ENCODE measurements around the gene SPRR2G.
"Not testable (repeated sequence)": the region's sequence is repeated elsewhere in the genome, so short reads cannot be mapped to it uniquely, and the experiment has no call there.

The SPRR2G gene

GRCh38 chr1:153150846-153151245 is at the start of gene SPRR2G:
Gene SPRR2G, minus strand, starts transcription at chr1:153150890. Its CDS starts 780 bp downstream, at chr1:153150110.
- no peak for DNase-seq (ENCODE audit: low read depth in 2 of 2)

DNA sequence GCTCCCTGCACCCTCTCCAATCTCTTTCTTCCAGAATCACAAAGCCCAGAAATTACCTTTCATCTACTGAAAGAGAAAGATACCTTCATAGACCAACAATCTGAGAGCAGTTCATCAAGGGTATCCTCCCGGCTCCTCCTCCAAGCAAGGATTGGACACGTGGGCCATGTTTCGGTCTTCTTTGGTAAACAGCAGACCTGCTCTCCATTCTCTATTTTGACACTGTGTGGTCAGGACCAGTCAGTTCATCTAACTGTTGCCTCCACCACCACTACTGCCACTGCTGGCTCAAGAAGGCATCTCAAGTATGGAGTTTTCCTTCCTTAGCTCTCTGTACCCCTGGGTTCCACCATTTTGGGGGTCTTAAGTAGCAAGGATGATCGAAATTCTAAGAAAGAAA is 44.5 kb upstream of the SPRR2G start:
- DNase-seq (ENCODE audit: low read depth in 2 of 2): no peak

DNA sequence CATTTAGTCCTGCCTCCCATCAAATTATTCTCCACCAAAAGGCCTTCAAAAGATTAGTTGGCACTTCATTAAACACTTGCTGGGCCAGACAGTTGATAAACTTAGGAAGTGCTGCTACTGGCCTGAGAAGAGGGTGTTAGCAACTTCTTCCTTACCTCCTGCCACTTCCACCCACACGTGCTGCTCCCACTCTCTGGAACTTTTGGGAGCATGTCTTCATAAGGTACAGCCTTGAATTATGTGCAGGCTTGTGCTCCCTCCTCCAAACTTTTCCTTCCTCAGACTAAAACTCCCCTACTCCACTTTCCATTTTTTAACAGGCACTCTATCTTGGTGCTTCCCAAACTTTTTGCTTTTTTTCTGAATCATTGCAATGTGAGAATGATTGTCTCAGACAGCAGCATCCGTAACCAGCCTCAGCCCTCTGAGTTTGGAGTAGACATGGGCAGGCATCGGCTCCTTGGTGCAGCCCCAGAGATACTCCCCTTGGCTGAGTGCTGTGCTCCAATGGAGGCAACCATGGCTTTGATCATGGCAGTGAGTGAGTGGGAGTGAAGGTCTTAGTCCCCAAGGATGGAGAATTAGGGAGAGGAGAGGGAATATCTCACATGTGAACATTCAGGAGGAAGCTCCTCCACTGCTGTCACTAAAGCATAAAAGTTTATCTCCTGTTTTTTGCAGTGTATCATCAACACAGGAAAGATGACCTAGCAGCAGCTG is 43.8 kb upstream of the SPRR2G start:
- no peak for DNase-seq (ENCODE audit: low read depth in 2 of 2)

DNA sequence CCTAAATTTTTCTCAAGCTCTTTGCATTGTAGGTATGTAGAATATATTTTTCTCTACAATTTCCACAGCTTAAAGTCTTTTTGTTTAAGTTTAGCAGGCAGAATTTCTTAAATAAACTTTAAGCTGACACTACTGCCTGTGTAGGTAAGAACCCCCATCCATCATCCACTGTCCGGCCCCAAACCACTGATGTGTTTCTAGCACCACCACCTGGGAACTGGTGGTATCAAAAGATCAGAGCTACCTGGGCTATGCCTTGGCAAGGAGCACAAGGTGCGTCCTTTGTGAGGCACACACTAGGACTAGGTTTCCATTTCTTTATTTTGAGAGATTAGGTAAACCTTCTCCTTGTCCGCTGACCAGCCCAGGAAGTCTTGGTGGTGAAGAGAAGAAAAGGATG is 42.0 kb upstream of the SPRR2G start:
- no peak for DNase-seq (ENCODE audit: low read depth in 2 of 2)

DNA sequence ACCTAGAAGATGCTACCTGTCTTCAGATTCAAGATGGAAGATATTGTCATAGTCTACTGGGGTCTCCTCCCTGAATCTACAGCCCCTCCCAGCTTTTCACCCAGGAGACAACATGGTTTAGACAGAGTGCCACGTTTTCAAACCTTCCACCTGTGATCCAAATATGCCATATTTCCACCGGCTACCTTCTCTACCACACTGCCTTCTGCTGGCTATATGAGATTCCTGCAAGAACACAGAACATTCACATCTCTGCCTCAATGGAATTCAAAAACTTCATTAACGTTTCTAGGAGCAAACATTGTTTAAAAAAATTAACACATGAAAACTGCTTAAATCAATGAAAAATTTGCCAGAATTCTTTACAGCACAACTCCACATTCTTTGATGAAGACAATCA is 39.7 kb upstream of the SPRR2G start:
- DNase-seq (ENCODE audit: low read depth in 2 of 2): no peak

GRCh38 chr1:153188301-153188700 is 37.6 kb upstream of the SPRR2G start:
- DNase-seq (ENCODE audit: low read depth in 2 of 2): not testable (repeated sequence)

- DNase-seq (ENCODE audit: low read depth in 2 of 2): no peak
These were observed 29.9 kb upstream of the SPRR2G start for GRCh38 chr1:153180556-153180955.

DNA sequence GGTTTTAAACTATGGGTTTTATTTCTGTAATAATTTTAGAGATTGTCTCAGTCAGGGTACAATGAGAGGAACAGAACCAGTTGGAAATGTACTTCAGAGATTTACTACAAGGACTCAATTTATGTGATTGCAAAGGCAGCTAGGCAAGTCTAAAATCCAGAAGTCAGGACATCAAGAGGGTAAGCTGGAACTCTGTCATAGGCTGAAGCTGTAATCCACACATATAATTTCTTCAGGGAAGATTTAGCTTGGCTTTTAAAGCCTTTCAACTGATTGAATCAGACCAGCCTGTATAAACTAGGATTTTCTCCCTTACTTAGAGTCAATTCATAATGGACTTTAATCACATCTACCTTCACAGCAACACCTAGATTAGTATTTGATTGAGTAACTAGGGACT is 28.2 kb upstream of the SPRR2G start:
- no peak for DNase-seq (ENCODE audit: low read depth in 2 of 2)

DNA sequence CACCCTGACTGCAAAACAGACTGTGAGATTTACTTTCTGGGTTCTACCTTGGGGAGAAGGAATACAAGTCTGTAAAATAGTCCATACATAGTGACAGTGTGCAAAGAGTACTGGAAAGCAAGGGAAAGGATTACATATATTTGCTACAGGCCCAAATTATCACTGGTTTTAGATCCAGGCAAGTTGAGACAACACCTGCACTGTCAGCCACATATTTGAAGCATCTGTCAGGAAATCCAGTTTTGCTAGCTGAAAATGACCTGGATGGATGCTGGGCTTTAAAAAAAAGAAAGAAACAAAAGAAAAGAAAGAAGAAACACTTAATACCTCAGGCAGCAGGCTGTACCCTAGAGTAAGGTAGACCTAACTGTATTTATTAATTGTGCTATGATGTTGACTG is 23.9 kb upstream of the SPRR2G start:
- no peak for DNase-seq (ENCODE audit: low read depth in 2 of 2)

DNA sequence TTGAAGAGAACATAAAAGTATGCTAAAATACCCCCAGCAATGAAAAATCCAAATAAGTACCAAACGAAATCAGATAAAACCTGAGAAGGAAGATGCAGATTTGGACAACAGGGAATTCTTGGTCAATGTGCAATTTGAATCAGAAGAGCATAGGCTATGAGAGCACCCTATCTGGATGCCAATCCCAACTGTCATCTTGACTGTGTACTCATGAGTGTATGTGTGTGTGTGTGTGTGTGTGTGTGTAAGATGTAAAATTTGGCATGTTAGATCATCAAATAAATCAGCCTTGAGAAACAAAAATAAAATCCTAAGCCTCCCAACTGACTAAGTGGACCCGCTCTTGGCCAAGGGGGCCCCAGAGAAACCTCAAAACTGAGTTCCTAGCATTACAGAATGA is 18.0 kb upstream of the SPRR2G start:
- DNase-seq (ENCODE audit: low read depth in 2 of 2): no peak

DNA sequence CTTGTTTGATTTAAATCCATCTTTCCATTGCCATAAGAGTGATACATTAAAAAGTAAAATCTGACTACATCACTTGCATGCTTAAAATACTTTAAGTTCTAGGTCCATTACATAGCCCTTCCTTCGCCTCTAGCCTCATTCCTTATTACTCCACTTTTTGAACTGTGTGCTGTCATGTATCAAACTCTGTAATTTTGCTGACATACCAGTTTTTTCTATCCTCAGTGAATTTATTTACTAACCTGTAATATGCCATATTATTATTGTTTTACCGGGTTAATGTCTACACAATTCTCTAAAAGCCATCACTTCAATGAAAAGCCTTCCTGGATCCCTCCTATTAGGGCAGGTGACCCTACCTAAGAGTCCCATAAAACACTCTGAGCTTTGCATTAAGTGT is 4.9 kb upstream of the SPRR2G start:
- DNase-seq (ENCODE audit: low read depth in 2 of 2): no peak

DNA sequence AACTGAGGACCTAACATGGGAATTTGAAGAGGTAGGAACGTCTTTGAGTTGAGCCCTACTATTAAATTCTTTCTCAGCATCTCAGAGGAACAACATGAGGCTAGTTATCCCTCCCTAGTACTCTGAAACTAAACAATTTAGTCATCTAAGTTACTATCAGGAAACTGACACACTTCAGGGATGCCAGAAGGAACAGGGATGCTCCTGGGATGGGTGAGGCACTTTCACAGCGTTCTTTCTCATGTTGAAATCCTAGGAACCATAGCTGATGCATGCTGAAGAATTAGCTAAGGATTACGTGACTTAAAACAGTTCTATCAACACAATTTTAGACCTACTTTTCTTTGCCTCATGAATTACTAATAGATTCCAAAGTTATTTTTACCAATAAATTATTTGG is 1.8 kb upstream of the SPRR2G start:
- no peak for DNase-seq (ENCODE audit: low read depth in 2 of 2)

GRCh38 chr1:153141377-153141776 is 9.3 kb downstream of the SPRR2G start:
- no peak for DNase-seq (ENCODE audit: low read depth in 2 of 2)

DNA sequence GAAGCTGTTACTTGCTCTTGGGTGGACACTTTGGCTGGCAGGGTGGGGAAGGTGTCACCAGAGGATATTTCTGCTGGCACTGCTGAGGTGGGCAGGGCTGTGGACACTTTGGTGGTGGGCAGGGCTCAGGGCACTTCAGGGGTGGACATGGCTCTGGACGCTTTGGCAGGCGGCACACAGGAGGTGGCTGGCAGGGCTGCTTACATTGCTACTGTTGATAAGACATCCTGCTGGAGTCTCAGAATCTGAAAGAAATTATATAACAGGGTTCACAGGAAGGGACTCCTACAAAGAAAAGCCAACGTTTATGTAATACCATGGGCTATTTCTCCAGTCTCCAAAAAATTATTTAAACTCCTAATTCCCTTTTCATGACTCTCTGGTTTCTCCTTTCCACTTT is 10.2 kb downstream of the SPRR2G start:
- DNase-seq (ENCODE audit: low read depth in 2 of 2): no peak

- DNase-seq (ENCODE audit: low read depth in 2 of 2): no peak
These were observed 16.9 kb downstream of the SPRR2G start for GRCh38 chr1:153133743-153134142.

- no peak for DNase-seq (ENCODE audit: low read depth in 2 of 2)
These were observed 17.4 kb downstream of the SPRR2G start for GRCh38 chr1:153133267-153133666.

GRCh38 chr1:153128688-153129087 is 22.0 kb downstream of the SPRR2G start:
- not testable (repeated sequence) for DNase-seq (ENCODE audit: low read depth in 2 of 2)

GRCh38 chr1:153127296-153127695 is 23.4 kb downstream of the SPRR2G start:
- DNase-seq (ENCODE audit: low read depth in 2 of 2): no peak

DNA sequence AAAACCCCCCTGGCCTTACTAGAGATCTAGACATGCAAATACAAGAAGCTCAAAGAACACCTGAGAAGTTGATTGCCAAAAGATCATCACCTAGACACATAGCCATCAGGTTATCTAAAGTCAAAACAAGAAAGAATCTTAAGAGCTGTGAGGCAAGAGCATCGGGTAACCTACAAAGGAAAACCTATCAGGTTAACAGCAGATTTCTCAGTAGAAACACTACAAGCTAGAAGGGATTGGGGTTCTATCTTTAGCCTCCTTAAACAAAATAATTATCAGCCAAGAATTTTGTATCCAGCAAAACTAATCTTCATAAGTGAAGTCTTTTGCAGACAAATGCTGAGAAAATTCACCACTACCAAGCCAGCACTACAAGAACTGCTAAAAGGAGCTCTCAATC is 25.2 kb downstream of the SPRR2G start:
- no peak for DNase-seq (ENCODE audit: low read depth in 2 of 2)

- DNase-seq (ENCODE audit: low read depth in 2 of 2): not testable (repeated sequence)
These were observed 26.9 kb downstream of the SPRR2G start for GRCh38 chr1:153123793-153124192.

DNA sequence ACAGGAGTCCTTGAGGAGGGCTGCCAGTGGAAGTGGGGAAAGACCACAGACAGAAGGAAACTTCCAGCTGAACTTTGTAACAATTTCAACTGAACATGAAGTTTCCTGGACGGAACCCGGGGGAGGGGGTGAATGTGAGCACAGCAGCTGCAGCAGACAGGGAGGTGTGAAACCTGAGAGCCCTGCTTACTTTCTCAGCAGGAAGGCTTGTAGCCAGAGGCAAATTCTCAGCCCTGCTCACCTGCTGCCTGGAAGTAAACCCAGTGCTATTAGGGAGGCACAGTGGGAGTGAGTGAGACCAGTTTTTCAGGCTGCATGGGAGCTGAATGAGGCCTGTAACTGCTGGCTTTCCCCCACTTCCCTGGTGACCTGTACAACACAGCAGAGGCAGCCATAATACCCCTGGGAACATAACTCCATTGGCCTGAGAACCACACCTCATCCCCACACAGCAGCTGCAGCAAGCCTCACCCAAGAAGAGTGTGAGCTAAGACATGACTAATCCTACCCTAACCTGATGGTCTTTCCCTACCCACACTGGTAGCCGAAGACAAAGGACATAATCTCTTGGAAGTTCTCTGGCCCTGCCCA is 27.8 kb downstream of the SPRR2G start:
- DNase-seq (ENCODE audit: low read depth in 2 of 2): no peak

- DNase-seq (ENCODE audit: low read depth in 2 of 2): no peak
These were observed 29.7 kb downstream of the SPRR2G start for GRCh38 chr1:153120945-153121344.

GRCh38 chr1:153119491-153119971 is 31.2 kb downstream of the SPRR2G start:
- DNase-seq (ENCODE audit: low read depth in 2 of 2): no peak

DNA sequence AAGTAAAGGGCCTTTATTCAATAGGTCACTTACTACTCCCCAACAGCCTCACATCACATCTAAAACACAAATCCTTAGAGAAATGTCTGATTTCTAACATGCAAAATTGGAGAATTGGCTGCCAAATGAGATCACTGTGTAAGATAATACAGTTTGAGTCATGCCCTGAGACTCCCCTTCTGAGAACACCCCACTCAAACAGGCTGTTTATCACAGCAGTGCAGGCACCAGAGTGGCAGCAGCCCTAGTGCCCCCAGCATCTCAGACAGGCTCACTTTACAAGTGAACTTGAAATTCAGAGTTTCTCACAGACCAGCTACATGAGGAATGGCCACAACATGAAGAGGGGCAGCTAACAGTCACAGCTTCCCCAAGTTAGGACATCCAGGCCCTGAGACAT is 35.4 kb downstream of the SPRR2G start:
- DNase-seq (ENCODE audit: low read depth in 2 of 2): not testable (repeated sequence)

All from stimulated activated CD8-positive, alpha-beta memory T cell treated with anti-CD3 and anti-CD28 coated beads, Interleukin-7, amount 100 ng/mL, for 4 hours (primary cell).